Measurements from ENCODE around the gene ARHGAP33. TPM values are rescaled to one million over a fixed set of nuclear protein-coding genes. Genes with fewer than 3 reads are reported as not detected.

Gene ARHGAP33
- total and polyA plus RNA-seq, 2 experiments from 2014 or later: 11.6 to 22.1 TPM

GRCh38 chr19:35743640-35744429, 31.5 kb upstream of the ARHGAP33 start:
- H3K27ac Mint-ChIP-seq: peak overlapping the region; percentile 100
- H2AFZ ChIP-seq: no peak overlapping the region

More at GRCh38 chr19:35743640-35744429, 31.5 kb upstream of the ARHGAP33 start:
- TF ChIP-seq STAT1 (IDR thresholded peaks at IDR 0.05; ENCODE audit: unreplicated experiment) (no peak), EZH2 (IDR thresholded peaks at IDR 0.05; ENCODE audit: low read depth, unreplicated experiment) (no peak), JUNB (IDR thresholded peaks at IDR 0.05; ENCODE audit: unreplicated experiment) (no peak), REST (IDR thresholded peaks at IDR 0.05; ENCODE audit: unreplicated experiment) (no peak), ZNF114 (CRISPR knock-in tag; IDR thresholded peaks at IDR 0.05) (no peak), CREB1 (CRISPR knock-in tag; IDR thresholded peaks at IDR 0.05; ENCODE audit: low read depth) (no peak), ZNF462 (CRISPR knock-in tag; IDR thresholded peaks at IDR 0.05) (no peak), ZNF331 (CRISPR knock-in tag; IDR thresholded peaks at IDR 0.05; ENCODE audit: low read depth) (no peak), POLR2AphosphoS5 (IDR thresholded peaks at IDR 0.05; ENCODE audit: low read depth) (no peak), NANOG (IDR thresholded peaks at IDR 0.05; ENCODE audit: borderline replicate concordance) (no peak), EZH2phosphoT487 (IDR thresholded peaks at IDR 0.05; ENCODE audit: unreplicated experiment) (no peak)
- TF ChIP-seq, protein P1, sequence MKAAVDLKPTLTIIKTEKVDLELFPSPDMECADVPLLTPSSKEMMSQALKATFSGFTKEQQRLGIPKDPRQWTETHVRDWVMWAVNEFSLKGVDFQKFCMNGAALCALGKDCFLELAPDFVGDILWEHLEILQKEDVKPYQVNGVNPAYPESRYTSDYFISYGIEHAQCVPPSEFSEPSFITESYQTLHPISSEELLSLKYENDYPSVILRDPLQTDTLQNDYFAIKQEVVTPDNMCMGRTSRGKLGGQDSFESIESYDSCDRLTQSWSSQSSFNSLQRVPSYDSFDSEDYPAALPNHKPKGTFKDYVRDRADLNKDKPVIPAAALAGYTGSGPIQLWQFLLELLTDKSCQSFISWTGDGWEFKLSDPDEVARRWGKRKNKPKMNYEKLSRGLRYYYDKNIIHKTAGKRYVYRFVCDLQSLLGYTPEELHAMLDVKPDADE (IDR thresholded peaks at IDR 0.05): no peak
- TF ChIP-seq, protein P2, sequence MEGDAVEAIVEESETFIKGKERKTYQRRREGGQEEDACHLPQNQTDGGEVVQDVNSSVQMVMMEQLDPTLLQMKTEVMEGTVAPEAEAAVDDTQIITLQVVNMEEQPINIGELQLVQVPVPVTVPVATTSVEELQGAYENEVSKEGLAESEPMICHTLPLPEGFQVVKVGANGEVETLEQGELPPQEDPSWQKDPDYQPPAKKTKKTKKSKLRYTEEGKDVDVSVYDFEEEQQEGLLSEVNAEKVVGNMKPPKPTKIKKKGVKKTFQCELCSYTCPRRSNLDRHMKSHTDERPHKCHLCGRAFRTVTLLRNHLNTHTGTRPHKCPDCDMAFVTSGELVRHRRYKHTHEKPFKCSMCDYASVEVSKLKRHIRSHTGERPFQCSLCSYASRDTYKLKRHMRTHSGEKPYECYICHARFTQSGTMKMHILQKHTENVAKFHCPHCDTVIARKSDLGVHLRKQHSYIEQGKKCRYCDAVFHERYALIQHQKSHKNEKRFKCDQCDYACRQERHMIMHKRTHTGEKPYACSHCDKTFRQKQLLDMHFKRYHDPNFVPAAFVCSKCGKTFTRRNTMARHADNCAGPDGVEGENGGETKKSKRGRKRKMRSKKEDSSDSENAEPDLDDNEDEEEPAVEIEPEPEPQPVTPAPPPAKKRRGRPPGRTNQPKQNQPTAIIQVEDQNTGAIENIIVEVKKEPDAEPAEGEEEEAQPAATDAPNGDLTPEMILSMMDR (conservative IDR thresholded peaks at IDR 0.05; ENCODE audit: low read depth in 2 of 2): no peak
- H3K27me3 ChIP-seq (ENCODE audit: insufficient read depth): no peaks in the 10 kb centered on the region
- H3K27ac ChIP-seq (ENCODE audit: low read depth): 0 out of 2 replicates have a peak overlapping the region, but pooled peaks have one; percentile 14
- H4K20me1 ChIP-seq (replicated peaks; ENCODE audit: insufficient read depth): no peaks in the 10 kb centered on the region
- Mint-ChIP-seq H3K4me3 (peak overlapping the region; percentile 97), H3K9me3 (no peaks in the 10 kb centered on the region; the same call in 2 of the 3 replicates), H3K4me1 (peaks cover 22% of the 10 kb centered on the region), H3K36me3 (ENCODE audit: low read depth) (peaks cover 7% of the 10 kb centered on the region), H3K27me3 (ENCODE audit: insufficient read depth, low read depth, poor library complexity) (peaks cover 5% of the 10 kb centered on the region)
- DNase-seq (ENCODE audit: low spot score) (no peak), ATAC-seq (no peak)
- peaks cover 15% of the 10 kb centered on the region; the same call in 1 of the 2 replicates for H3K4me1 ChIP-seq (ENCODE audit: insufficient read depth)
- peaks cover 14% of the 10 kb centered on the region for H3K79me2 ChIP-seq (replicated peaks; ENCODE audit: insufficient read depth)
- peaks cover 10% of the 10 kb centered on the region for H3F3A ChIP-seq (replicated peaks; ENCODE audit: low read depth)
- peak overlapping the region; percentile 76; the same call in 1 of the 2 replicates for H3K4me3 ChIP-seq
- H3K36me3 ChIP-seq (ENCODE audit: insufficient read depth): no peaks in the 10 kb centered on the region
- no peaks in the 10 kb centered on the region for H3K9me2 ChIP-seq (ENCODE audit: insufficient read depth)
- peak overlapping the region; percentile 75 for H3K4me2 ChIP-seq

Data from GM23338 (cell line).